H1 (cell line): ENCODE results near the gene SLC15A2. TPM values are rescaled to one million over a fixed set of nuclear protein-coding genes. Genes with fewer than 3 reads are reported as not detected.

ENCODE experiments used
- CTCF ChIA-PET: fragments of 300-600 bp; sonication (Branson Sonifier 250); formaldehyde crosslinking; loops from one replicate; lab custom pipeline; 2021; ENCODE audit not compliant: partially characterized antibody; lab: Charles Lee
- POLR2A ChIA-PET: fragments of 300-600 bp; sonication (Branson Sonifier 250); formaldehyde crosslinking; loops from one replicate; lab custom pipeline; 2021; ENCODE audit warnings: inconsistent platforms; ENCODE audit not compliant: partially characterized antibody; lab: Charles Lee
- DNase-seq, 2 experiments: peaks; one replicate each; pipeline versions ENCODE4 v3.0.0 to v3.0.0-alpha.2; 2010 to 2022; ENCODE audit warnings: low spot score in 2 of 2, low read depth in 1 of 2, mixed read lengths in 1 of 2
- FAIRE-seq: peaks from 2 replicates; lab custom pipeline; 2011; peaks lifted over from hg19 to GRCh38; lab: Jason Lieb, UNC
- H2AFZ ChIP-seq: 2 replicates; pipeline ENCODE4 v1.8.1; 2012; ENCODE audit warnings: low read length, inconsistent platforms
- H2AK5ac ChIP-seq: 2 replicates; pipeline ENCODE4 v1.6.1; 2013; ENCODE audit warnings: low read depth, low read length
- H2BK120ac ChIP-seq: replicated peaks from 2 replicates; pipeline ENCODE3; 2013; ENCODE audit warnings: low read depth, low read length, inconsistent platforms
- H2BK12ac ChIP-seq: 2 replicates; pipeline ENCODE4 v1.6.1; 2013; ENCODE audit warnings: low read depth, low read length
- H2BK15ac ChIP-seq: 2 replicates; pipeline ENCODE4 v1.6.1; 2013; ENCODE audit warnings: low read length
- H2BK20ac ChIP-seq: 2 replicates; pipeline ENCODE4 v1.6.1; 2013; ENCODE audit warnings: low read length
- H2BK5ac ChIP-seq: 2 replicates; pipeline ENCODE4 v1.6.1; 2013; ENCODE audit warnings: low read depth, low read length
- H3K14ac ChIP-seq: 2 replicates; pipeline ENCODE4 v1.6.1; 2013; ENCODE audit warnings: inconsistent platforms; ENCODE audit not compliant: insufficient read length
- H3K18ac ChIP-seq: 2 replicates; pipeline ENCODE4 v1.6.1; 2013; ENCODE audit warnings: low read length; ENCODE audit errors: extremely low read depth
- H3K23ac ChIP-seq: 2 replicates; pipeline ENCODE4 v1.6.1; 2013; ENCODE audit warnings: inconsistent platforms; ENCODE audit not compliant: insufficient read length
- H3K23me2 ChIP-seq: 2 replicates; pipeline ENCODE4 v1.6.1; 2013; ENCODE audit warnings: low read depth, low read length
- H3K27ac ChIP-seq: 2 replicates; pipeline ENCODE4 v1.6.1; 2011; ENCODE audit warnings: low read depth, low read length, inconsistent platforms
- H3K27me3 ChIP-seq, 4 experiments: replicated peaks in 1 of 4; 1 replicate in 1 of 4; 2 replicates in 3 of 4; pipeline versions ENCODE4 v1.6.1 to v1.8.1; 2011 to 2013; ENCODE audit warnings: low read length in 3 of 4, mild to moderate bottlenecking in 3 of 4, inconsistent platforms in 2 of 4, mixed read lengths in 2 of 4, moderate library complexity in 1 of 4; ENCODE audit not compliant: control insufficient read depth in 3 of 4, insufficient read depth in 3 of 4; ENCODE audit errors: extremely low read depth in 1 of 4
- H3K36me3 ChIP-seq, 4 experiments: 2 replicates each; pipeline versions ENCODE4 v1.6.1 to v1.8.1; 2011 to 2013; ENCODE audit warnings: mild to moderate bottlenecking in 4 of 4, low read length in 3 of 4, moderate library complexity in 2 of 4, control low read depth in 1 of 4, inconsistent platforms in 1 of 4; ENCODE audit not compliant: insufficient read depth in 4 of 4, control insufficient read depth in 2 of 4
- H3K4ac ChIP-seq: replicated peaks from 2 replicates; pipeline ENCODE3; 2013; ENCODE audit warnings: low read length, low read depth, mixed read lengths, inconsistent platforms; ENCODE audit not compliant: insufficient read length
- H3K4me1 ChIP-seq, 4 experiments: replicated peaks in 1 of 4; 1 replicate in 1 of 4; 2 replicates in 3 of 4; pipeline versions ENCODE4 v1.6.1 to v1.8.1; 2011 to 2013; ENCODE audit warnings: low read length in 3 of 4, inconsistent platforms in 2 of 4, mixed read lengths in 1 of 4; ENCODE audit not compliant: insufficient read depth in 4 of 4, control insufficient read depth in 3 of 4
- H3K4me2 ChIP-seq, 2 experiments: 2 replicates each; pipeline versions ENCODE4 v1.6.1 to v1.8.1; 2011 to 2013; ENCODE audit warnings: low read depth in 2 of 2, low read length in 2 of 2, control low read depth in 1 of 2, inconsistent platforms in 1 of 2, mild to moderate bottlenecking in 1 of 2; ENCODE audit not compliant: insufficient read depth in 1 of 2
- H3K4me3 ChIP-seq, 4 experiments: fragments of 200-600, 300-600 bp in 1 of 4; sonication (generic), shearing (Covaris generic), sonication (Bioruptor Twin) in 1 of 4; 2 replicates each; pipeline versions ENCODE4 v1.5.1 to v1.8.1; 2011 to 2016; ENCODE audit warnings: low read length in 4 of 4, low read depth in 3 of 4, control low read depth in 2 of 4, inconsistent platforms in 2 of 4, mild to moderate bottlenecking in 2 of 4, mixed read lengths in 1 of 4, moderate library complexity in 1 of 4; ENCODE audit not compliant: insufficient read depth in 2 of 4; ENCODE audit errors: extremely low read depth in 1 of 4
- H3K56ac ChIP-seq: replicated peaks from 2 replicates; pipeline ENCODE3; 2013; ENCODE audit warnings: low read depth, mild to moderate bottlenecking, mixed read lengths, low read length, inconsistent platforms; ENCODE audit not compliant: insufficient read length
- H3K79me1 ChIP-seq: 2 replicates; pipeline ENCODE4 v1.6.1; 2013; ENCODE audit warnings: low read depth, low read length, control low read depth
- H3K79me2 ChIP-seq, 2 experiments: 2 replicates each; pipeline versions ENCODE4 v1.6.1 to v1.8.1; 2012 to 2013; ENCODE audit warnings: low read length in 2 of 2, mild to moderate bottlenecking in 2 of 2, inconsistent platforms in 1 of 2; ENCODE audit not compliant: insufficient read depth in 2 of 2, control insufficient read depth in 1 of 2
- H3K9ac ChIP-seq, 4 experiments: replicated peaks in 1 of 4; 1 replicate in 1 of 4; 2 replicates in 3 of 4; pipeline versions ENCODE4 v1.6.1 to v1.8.1; 2011 to 2013; ENCODE audit warnings: low read depth in 3 of 4, low read length in 3 of 4, control low read depth in 2 of 4, mild to moderate bottlenecking in 2 of 4, moderate library complexity in 2 of 4, inconsistent platforms in 1 of 4; ENCODE audit errors: extremely low read depth in 1 of 4
- H3K9me3 ChIP-seq, 2 experiments: 2 replicates each; pipeline versions ENCODE4 v1.6.1 to v1.8.1; 2012 to 2013; ENCODE audit warnings: mild to moderate bottlenecking in 2 of 2, moderate library complexity in 2 of 2, control low read depth in 1 of 2, inconsistent platforms in 1 of 2, low read depth in 1 of 2, low read length in 1 of 2, mixed read lengths in 1 of 2; ENCODE audit not compliant: insufficient read depth in 2 of 2
- H4K20me1 ChIP-seq, 2 experiments: replicated peaks in 1 of 2; 2 replicates each; pipeline versions ENCODE3 to v1.8.1; 2011 to 2013; ENCODE audit warnings: inconsistent platforms in 2 of 2, low read length in 2 of 2, mild to moderate bottlenecking in 1 of 2; ENCODE audit not compliant: insufficient read depth in 2 of 2, control insufficient read depth in 1 of 2
- H4K5ac ChIP-seq: 2 replicates; pipeline ENCODE4 v1.6.1; 2013; ENCODE audit warnings: low read length, low read depth, mixed read lengths, inconsistent platforms; ENCODE audit not compliant: insufficient read length
- H4K8ac ChIP-seq: 2 replicates; pipeline ENCODE4 v1.8.0; 2013; ENCODE audit warnings: mild to moderate bottlenecking, moderate library complexity, low read length, inconsistent platforms; ENCODE audit not compliant: insufficient read depth; ENCODE audit errors: extremely low read depth
- H4K91ac ChIP-seq: replicated peaks from 2 replicates; pipeline ENCODE3; 2013; ENCODE audit warnings: low read length, mixed read lengths, inconsistent platforms; ENCODE audit not compliant: insufficient read length
- ASH2L ChIP-seq: fragments of 200-600, 300-600 bp; sonication (generic); IDR thresholded peaks from one replicate; pipeline ENCODE4 v1.7.1; 2017; ENCODE audit warnings: low read length
- BRCA1 ChIP-seq: IDR thresholded peaks from 2 replicates; pipeline ENCODE4 v1.6.1; 2012; ENCODE audit warnings: low read depth, low read length, improper control_type of control experiment
- CTBP2 ChIP-seq: IDR thresholded peaks from 2 replicates; pipeline ENCODE4 v1.7.0; 2011; ENCODE audit warnings: borderline replicate concordance, mild to moderate bottlenecking, moderate library complexity, mixed read lengths, low read length; ENCODE audit not compliant: insufficient read depth, insufficient read length
- EZH2 ChIP-seq: fragments of 200-600 bp; sonication (generic); IDR thresholded peaks from 2 replicates; pipeline ENCODE4 v1.7.1; 2012; ENCODE audit warnings: low read depth, mild to moderate bottlenecking, moderate library complexity, low read length, inconsistent platforms; ENCODE audit not compliant: severe bottlenecking
- FOSL1 ChIP-seq: IDR thresholded peaks from 2 replicates; pipeline ENCODE4 v1.6.1; 2011; ENCODE audit warnings: mild to moderate bottlenecking, low read depth, low read length, moderate library complexity; ENCODE audit not compliant: insufficient read depth
- HDAC2 ChIP-seq, 2 experiments: fragments of 300-600 bp in 1 of 2; sonication (generic) in 1 of 2; IDR thresholded peaks; 2 replicates each; pipeline ENCODE4 v1.6.1; 2011 to 2012; ENCODE audit warnings: low read depth in 2 of 2, low read length in 2 of 2, mild to moderate bottlenecking in 2 of 2, moderate library complexity in 2 of 2, borderline replicate concordance in 1 of 2, inconsistent platforms in 1 of 2
- HDAC6 ChIP-seq: IDR thresholded peaks from one replicate; pipeline ENCODE4 v1.7.1; 2012; ENCODE audit warnings: low read depth, mild to moderate bottlenecking, inconsistent platforms, low read length, moderate library complexity
- MAX ChIP-seq: IDR thresholded peaks from 2 replicates; pipeline ENCODE4 v1.6.1; 2012; ENCODE audit warnings: inconsistent platforms
- SIRT6 ChIP-seq: IDR thresholded peaks from one replicate; pipeline ENCODE4 v1.7.1; 2012; ENCODE audit warnings: low read length, inconsistent platforms
- SP4 ChIP-seq: IDR thresholded peaks from 2 replicates; pipeline ENCODE4 v1.6.1; 2012; ENCODE audit warnings: low read length, inconsistent platforms
- SRF ChIP-seq: IDR thresholded peaks from 2 replicates; pipeline ENCODE4 v1.6.1; 2011; ENCODE audit warnings: mild to moderate bottlenecking, low read depth, low read length, moderate library complexity
- TAF7 ChIP-seq: optimal IDR thresholded peaks from 2 replicates; pipeline ENCODE3; 2011; ENCODE audit warnings: low read depth, mild to moderate bottlenecking, inconsistent platforms, low read length, moderate library complexity, borderline replicate concordance
- TEAD4 ChIP-seq: IDR thresholded peaks from 2 replicates; pipeline ENCODE4 v1.6.1; 2012; ENCODE audit warnings: low read depth, low read length, inconsistent platforms, mixed read lengths
- polyA plus RNA-seq, 7 experiments: library from polyadenylated mRNA; depleted of rRNA in 3 of 7; stranded (reverse) in 5 of 7; unstranded in 2 of 7; fragments of >200 nt in 5 of 7; fragments of 200-250 nt in 2 of 7; gene quantifications; 1 replicate in 5 of 7; 2 replicates in 1 of 7; 4 replicates in 1 of 7; pipeline versions ENCODE4 v1.2.1 to v1.2.3, GENCODE V29; 2011 to 2013; ENCODE audit warnings: missing spikeins in 2 of 7, mixed read lengths in 2 of 7
- total RNA-seq: library from RNA; stranded (reverse); fragmentation: NEBNext Ultra II Directional; extraction: Animal tissue kit (Norgen Biotek cat#: 25700); gene quantifications from 2 replicates; pipeline ENCODE4 v1.2.1, GENCODE V29; 2021
- TF ChIP-seq, protein P1 (sequence below): IDR thresholded peaks from 2 replicates; pipeline ENCODE4 v1.6.1; 2011; ENCODE audit warnings: low read depth, mild to moderate bottlenecking, low read length; ENCODE audit not compliant: insufficient read depth

SLC15A2 gene
- total and polyA plus RNA-seq, 2 of the 8 experiments (the other 6 are each of a cell fraction or from before 2014, with no cell fraction given) = 2.0 to 3.6 TPM

- H3K23me2 ChIP-seq = no peaks in the 10 kb centered on the region
- no peak overlapping the region for H3K18ac ChIP-seq
- FAIRE-seq (no peak), DNase-seq (no peak)
- H3K4ac ChIP-seq = no peak overlapping the region
- H2BK15ac ChIP-seq = no peak overlapping the region
- no peaks in the 10 kb centered on the region for H3K79me1 ChIP-seq
- no peak overlapping the region for H3K9ac ChIP-seq
- no peak overlapping the region for H3K23ac ChIP-seq
- H4K8ac ChIP-seq = no peak overlapping the region
- H3K27ac ChIP-seq = no peak overlapping the region
- no peak overlapping the region for H2BK120ac ChIP-seq
- no peak overlapping the region for H2AK5ac ChIP-seq
- no peak overlapping the region for H2BK12ac ChIP-seq
- H2BK20ac ChIP-seq = no peak overlapping the region
- no peak for TF ChIP-seq FOSL1
- no peak for TF ChIP-seq BRCA1
- TF ChIP-seq, protein P1, sequence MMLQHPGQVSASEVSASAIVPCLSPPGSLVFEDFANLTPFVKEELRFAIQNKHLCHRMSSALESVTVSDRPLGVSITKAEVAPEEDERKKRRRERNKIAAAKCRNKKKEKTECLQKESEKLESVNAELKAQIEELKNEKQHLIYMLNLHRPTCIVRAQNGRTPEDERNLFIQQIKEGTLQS = no peak
- no peak for TF ChIP-seq SP4
- TF ChIP-seq EZH2 = no peak
- TF ChIP-seq HDAC2 (IDR thresholded peaks at IDR 0.05; ENCODE audit: borderline replicate concordance in 1 of 2, low read depth in 2 of 2, low read length in 2 of 2) = no peak
- no peak for TF ChIP-seq HDAC6
- TF ChIP-seq TAF7 = no peak
- no peak for TF ChIP-seq ASH2L
- no peak for TF ChIP-seq CTBP2
- no peak for TF ChIP-seq MAX
- no peak for TF ChIP-seq TEAD4
- no peak for TF ChIP-seq SRF
- no peak for TF ChIP-seq SIRT6
- no peaks in the 10 kb centered on the region; a peak in 1 of 4 replicates for H3K9me3 ChIP-seq
- H4K20me1 ChIP-seq = no peaks in the 10 kb centered on the region
- POLR2A ChIA-PET = no interaction called here
- CTCF ChIA-PET = interaction anchor here (0.7 to 1.6 kb wide), 3 partner anchors 49 to 99 kb away, joined by 3 to 5 read pairs (median 3); no protein-coding TSS in a partner anchor
- H4K5ac ChIP-seq = no peak overlapping the region
- peaks cover 0 to 7% (median 0%) of the 10 kb centered on the region in 4 experiments; a peak in 2 of 7 replicates for H3K4me1 ChIP-seq
- no peak overlapping the region for H4K91ac ChIP-seq
- H3K4me3 ChIP-seq = no peak overlapping the region
- no peak overlapping the region for H3K56ac ChIP-seq
- no peaks in the 10 kb centered on the region; a peak in 1 of 8 replicates for H3K36me3 ChIP-seq
- no peak overlapping the region for H2BK5ac ChIP-seq
- H3K79me2 ChIP-seq = no peaks in the 10 kb centered on the region
- no peak overlapping the region for H3K4me2 ChIP-seq
- H3K27me3 ChIP-seq = no peaks in the 10 kb centered on the region
- no peak overlapping the region for H3K14ac ChIP-seq
- no peak overlapping the region for H2AFZ ChIP-seq
Observed at GRCh38 chr3:121943431-121943830, 49.2 kb downstream of the SLC15A2 start.
